ENCODE results near the gene MYMK.
A peak's percentile ranks its signal among the peaks of the same experiment; 100 is the strongest.

Gene MYMK

DNA sequence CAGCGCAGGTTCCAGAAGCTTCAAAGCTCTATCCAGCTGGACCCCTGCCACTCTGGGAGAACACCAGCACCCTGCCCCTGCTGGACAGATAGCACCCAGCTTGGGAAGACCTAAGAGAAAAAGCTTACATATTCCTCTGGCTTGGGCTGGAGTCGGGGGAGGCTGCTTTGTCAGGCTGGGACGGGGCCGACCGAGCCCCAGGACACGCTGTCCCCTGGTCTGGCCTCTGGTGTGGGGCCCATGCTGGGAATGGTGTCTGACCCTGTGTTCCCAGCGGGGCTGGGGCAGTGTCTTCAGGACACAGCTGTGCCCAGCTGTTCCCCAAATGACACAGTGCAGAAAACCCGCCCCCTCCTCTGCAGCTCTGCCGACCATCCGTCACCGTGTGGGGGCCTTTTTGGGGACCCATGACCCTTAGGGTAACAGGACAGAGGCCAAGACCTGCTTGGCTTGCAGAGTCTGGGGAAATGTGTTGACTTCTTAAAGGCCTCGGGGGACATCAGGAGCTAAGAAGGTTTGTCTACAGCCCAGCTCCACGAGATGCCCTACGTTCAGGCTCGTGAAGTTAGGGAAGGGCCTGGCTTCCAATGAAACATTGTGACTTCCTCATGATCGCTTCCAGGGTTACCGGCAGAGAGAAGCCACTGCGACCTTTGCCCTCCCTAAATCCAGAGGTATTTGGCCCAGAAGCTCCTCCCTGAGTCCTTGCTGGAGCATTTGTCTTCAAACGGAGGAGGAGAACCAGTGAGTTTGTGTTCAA lies 25.4 kb downstream of the MYMK start:
- no peak overlapping the region for H3K27ac Mint-ChIP-seq
- H3K9me3 Mint-ChIP-seq: peaks cover 32% of the 10 kb centered on the region
- peaks cover 15% of the 10 kb centered on the region for H3K36me3 Mint-ChIP-seq (ENCODE audit: low read depth)
- H3K4me1 Mint-ChIP-seq: peaks cover 20% of the 10 kb centered on the region
- peak in 1 of 3 experiments; percentile 9 for TF ChIP-seq CTCF (IDR thresholded peaks at IDR 0.05; ENCODE audit: unreplicated experiment in 3 of 3)
- H3K4me3 Mint-ChIP-seq: no peak overlapping the region
- peaks cover 10% of the 10 kb centered on the region for H3K27me3 Mint-ChIP-seq (ENCODE audit: low read depth)

GRCh38 chr9:133496861-133497842 lies 27.6 kb downstream of the MYMK start:
- H3K36me3 Mint-ChIP-seq (ENCODE audit: low read depth): peaks cover 9% of the 10 kb centered on the region
- H3K27me3 Mint-ChIP-seq (ENCODE audit: low read depth): peaks cover 10% of the 10 kb centered on the region
- H3K27ac Mint-ChIP-seq: peak overlapping the region in 2 of 3 experiments; percentile 17 to 47
- TF ChIP-seq CTCF (IDR thresholded peaks at IDR 0.05; ENCODE audit: unreplicated experiment in 3 of 3): no peak
- H3K9me3 Mint-ChIP-seq: peaks cover 19% of the 10 kb centered on the region
- H3K4me3 Mint-ChIP-seq: no peak overlapping the region
- H3K4me1 Mint-ChIP-seq: peaks cover 33% of the 10 kb centered on the region

- peaks cover 38% of the 10 kb centered on the region for H3K4me1 Mint-ChIP-seq
- no peak for TF ChIP-seq CTCF (IDR thresholded peaks at IDR 0.05; ENCODE audit: unreplicated experiment in 3 of 3)
- peaks cover 10% of the 10 kb centered on the region for H3K27me3 Mint-ChIP-seq (ENCODE audit: low read depth)
- no peak overlapping the region for H3K4me3 Mint-ChIP-seq
- peaks cover 5% of the 10 kb centered on the region for H3K9me3 Mint-ChIP-seq
- no peak overlapping the region for H3K27ac Mint-ChIP-seq
- no peaks in the 10 kb centered on the region for H3K36me3 Mint-ChIP-seq (ENCODE audit: low read depth)
Measured at GRCh38 chr9:133495327-133496293, 29.1 kb downstream of the MYMK start.

GRCh38 chr9:133494636-133495326 lies 30.0 kb downstream of the MYMK start:
- no peak overlapping the region for H3K27ac Mint-ChIP-seq
- no peak overlapping the region for H3K4me3 Mint-ChIP-seq
- H3K4me1 Mint-ChIP-seq: peaks cover 34% of the 10 kb centered on the region
- no peaks in the 10 kb centered on the region for H3K9me3 Mint-ChIP-seq
- TF ChIP-seq CTCF (IDR thresholded peaks at IDR 0.05; ENCODE audit: unreplicated experiment in 3 of 3): no peak
- H3K27me3 Mint-ChIP-seq (ENCODE audit: low read depth): peaks cover 11% of the 10 kb centered on the region
- H3K36me3 Mint-ChIP-seq (ENCODE audit: low read depth): no peaks in the 10 kb centered on the region

Measured in nephron (organoid).